ENCODE results near the gene TEDC2. TPM values are rescaled to one million over a fixed set of nuclear protein-coding genes. Genes with fewer than 3 reads are reported as not detected.

Gene TEDC2
- total and polyA plus RNA-seq, 3 experiments from 2014 or later = 0.56 to 34.2 (median 32.1) TPM

DNA sequence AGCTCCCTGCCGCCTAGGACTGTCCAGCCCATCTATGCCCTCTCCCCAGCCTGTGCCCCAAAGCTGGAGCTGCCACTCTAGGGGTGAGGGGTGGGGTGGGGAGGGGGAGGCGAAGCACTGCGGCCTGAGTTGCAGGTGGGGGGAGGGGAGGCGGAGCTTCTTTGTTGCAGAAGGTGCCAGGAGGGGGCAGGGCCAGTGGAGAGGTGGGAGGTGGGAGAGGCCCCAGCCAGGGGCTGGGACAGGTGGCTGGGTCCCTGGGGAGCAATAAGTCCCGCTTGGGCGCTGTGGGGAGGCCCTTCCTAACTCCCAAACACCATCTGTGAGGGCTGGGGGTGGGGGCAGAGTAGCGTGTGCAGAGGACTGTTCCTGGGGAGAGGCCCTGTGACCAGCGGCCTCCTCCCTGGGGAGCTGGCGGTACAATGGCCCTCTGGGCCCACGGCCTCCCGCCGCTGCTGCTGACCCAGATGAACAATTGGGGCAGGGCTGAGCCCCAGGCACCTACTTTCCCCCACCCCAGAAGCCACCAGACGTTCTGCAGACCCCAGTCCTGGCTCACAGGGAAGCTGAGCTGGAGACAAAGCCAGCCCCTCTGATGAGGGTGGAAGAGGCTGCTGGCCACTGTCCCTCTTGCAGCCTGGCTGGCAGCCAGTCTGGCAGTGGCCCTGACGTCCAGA is 9.0 kb downstream of the TEDC2 start:
- Mint-ChIP-seq H3K36me3 (no peaks in the 10 kb centered on the region), H3K4me1 (peaks cover 3 to 22% (median 8%) of the 10 kb centered on the region in 3 donors), H3K9me3 (no peaks in the 10 kb centered on the region), H3K27ac (no peak overlapping the region), H3K4me3 (peak overlapping the region in 6 of 7 donors; percentile 15 to 53 (median 28)), H3K27me3 (peaks cover 25 to 34% of the 10 kb centered on the region in 2 donors)
- CTCF ChIA-PET = interaction anchor here (1.1 kb wide), 1 partner anchor 39 kb away, joined by 4 read pairs; the partner anchor contains the start of gene CCNF
- POLR2A ChIA-PET = interaction anchor here (0.5 kb wide), 1 partner anchor 135 kb away, joined by 3 read pairs; no protein-coding TSS in a partner anchor
- Histone ChIP-seq H3K27me3 (ENCODE audit: insufficient read depth, low read length, poor library complexity, severe bottlenecking) (peaks cover 36% of the 10 kb centered on the region), H3K4me1 (ENCODE audit: insufficient read depth, low read length) (peaks cover 12% of the 10 kb centered on the region), H3K4me3 (ENCODE audit: low read length) (no peak overlapping the region), H3K9me3 (ENCODE audit: low read length) (no peaks in the 10 kb centered on the region), H3K27ac (ENCODE audit: low read depth, low read length) (no peak overlapping the region), H3K36me3 (ENCODE audit: insufficient read depth, low read length) (no peaks in the 10 kb centered on the region)
- DNase-seq = no peak

DNA sequence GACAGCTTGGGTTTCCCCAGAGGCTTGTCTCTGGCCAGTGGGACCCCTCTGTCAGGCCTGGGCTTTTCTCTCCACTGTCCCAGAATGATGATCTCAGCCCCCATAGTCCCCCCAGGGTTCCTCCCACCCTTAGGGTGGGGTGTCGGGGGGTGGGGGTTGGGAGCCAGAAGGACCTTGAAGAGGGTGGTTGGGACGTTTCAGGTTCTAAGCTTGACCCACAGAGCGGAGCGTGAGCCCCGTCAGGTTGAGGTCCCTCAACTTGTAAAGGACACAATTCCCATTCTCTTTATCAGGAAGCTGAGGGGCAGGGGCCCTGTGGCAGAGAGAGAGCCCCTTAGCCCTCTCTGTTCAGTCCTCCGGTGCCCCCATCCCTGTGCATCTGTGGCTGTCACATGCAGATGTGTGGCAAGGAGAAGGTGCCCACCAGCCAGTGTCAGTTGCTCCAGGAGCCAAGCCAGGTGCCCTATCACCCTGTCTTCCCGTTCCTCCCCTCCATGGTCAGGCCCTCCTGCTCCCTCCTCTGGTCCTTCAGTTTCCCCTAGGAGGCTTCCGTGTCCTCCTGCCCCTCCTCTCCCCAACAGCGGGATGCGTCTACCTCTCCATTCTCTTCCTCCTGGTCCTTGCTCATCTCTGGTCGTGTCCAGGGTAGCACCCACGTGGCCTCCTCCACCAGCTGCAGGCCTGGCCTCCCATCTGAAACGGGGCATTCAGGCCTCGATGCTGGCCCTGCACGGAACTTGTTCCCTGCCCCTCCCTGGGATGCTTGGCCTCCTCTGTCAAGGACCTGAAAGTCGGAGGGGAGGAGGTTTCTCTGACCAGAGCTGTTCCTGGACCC is 9.7 kb downstream of the TEDC2 start:
- H3K9me3 Mint-ChIP-seq = no peaks in the 10 kb centered on the region
- no peak overlapping the region for H3K27ac ChIP-seq (ENCODE audit: low read depth, low read length)

DNA sequence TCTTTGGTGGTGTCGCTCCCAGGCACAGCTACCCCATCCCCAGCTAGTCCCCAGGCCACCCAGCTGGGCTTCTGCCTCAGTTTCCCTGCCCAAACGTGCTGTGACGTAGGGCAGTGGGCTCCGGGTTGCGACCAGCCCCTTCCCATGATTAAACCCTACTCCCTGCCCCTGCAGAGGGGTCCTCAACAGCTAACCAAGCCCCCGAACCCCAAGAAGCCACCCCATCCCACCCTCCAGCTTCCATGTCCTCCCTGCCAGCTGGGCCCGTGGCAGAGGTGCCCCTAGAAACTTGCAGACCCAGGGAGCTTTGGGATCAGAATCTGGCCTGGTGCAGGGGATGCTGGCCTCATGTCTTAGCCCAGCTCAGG is 10.3 kb downstream of the TEDC2 start:
- Mint-ChIP-seq H3K4me1 (peaks cover 3 to 22% (median 8%) of the 10 kb centered on the region in 3 donors), H3K9me3 (no peaks in the 10 kb centered on the region), H3K27me3 (peaks cover 25 to 34% of the 10 kb centered on the region in 2 donors), H3K4me3 (peak overlapping the region in 2 of 7 donors; percentile 22 to 51), H3K27ac (no peak overlapping the region), H3K36me3 (no peaks in the 10 kb centered on the region)
- H3K4me3 ChIP-seq (ENCODE audit: low read length) = no peak overlapping the region
- DNase-seq = no peak
- peaks cover 12% of the 10 kb centered on the region for H3K4me1 ChIP-seq (ENCODE audit: insufficient read depth, low read length)
- H3K27ac ChIP-seq (ENCODE audit: low read depth, low read length) = no peak overlapping the region
- ChIA-PET POLR2A (interaction anchor here (1.1 kb wide), 1 partner anchor 10 kb away, joined by 3 read pairs; the partner anchor contains the start of gene TEDC2), CTCF (no interaction called here)
- H3K27me3 ChIP-seq (ENCODE audit: insufficient read depth, low read length, poor library complexity, severe bottlenecking) = peaks cover 36% of the 10 kb centered on the region
- no peaks in the 10 kb centered on the region for H3K9me3 ChIP-seq (ENCODE audit: low read length)
- no peaks in the 10 kb centered on the region for H3K36me3 ChIP-seq (ENCODE audit: insufficient read depth, low read length)

More for the DNA sequence above, 9.7 kb downstream of the TEDC2 start:
- Mint-ChIP-seq H3K27ac (no peak overlapping the region), H3K4me3 (peak overlapping the region in 2 of 7 donors; percentile 4 to 20), H3K27me3 (peaks cover 25 to 34% of the 10 kb centered on the region in 2 donors), H3K4me1 (peaks cover 3 to 22% (median 8%) of the 10 kb centered on the region in 3 donors), H3K36me3 (no peaks in the 10 kb centered on the region)
- no peaks in the 10 kb centered on the region for H3K9me3 ChIP-seq (ENCODE audit: low read length)
- H3K36me3 ChIP-seq (ENCODE audit: insufficient read depth, low read length) = no peaks in the 10 kb centered on the region
- H3K4me3 ChIP-seq (ENCODE audit: low read length) = no peak overlapping the region
- ChIA-PET CTCF (interaction anchor here (1.1 kb wide), 1 partner anchor 40 kb away, joined by 4 read pairs; the partner anchor contains the start of gene CCNF), POLR2A (interaction anchor here (1.1 kb wide), 1 partner anchor 10 kb away, joined by 3 read pairs; the partner anchor contains the start of gene TEDC2)
- no peak for DNase-seq
- H3K27me3 ChIP-seq (ENCODE audit: insufficient read depth, low read length, poor library complexity, severe bottlenecking) = peaks cover 36% of the 10 kb centered on the region
- peaks cover 12% of the 10 kb centered on the region for H3K4me1 ChIP-seq (ENCODE audit: insufficient read depth, low read length)

DNA sequence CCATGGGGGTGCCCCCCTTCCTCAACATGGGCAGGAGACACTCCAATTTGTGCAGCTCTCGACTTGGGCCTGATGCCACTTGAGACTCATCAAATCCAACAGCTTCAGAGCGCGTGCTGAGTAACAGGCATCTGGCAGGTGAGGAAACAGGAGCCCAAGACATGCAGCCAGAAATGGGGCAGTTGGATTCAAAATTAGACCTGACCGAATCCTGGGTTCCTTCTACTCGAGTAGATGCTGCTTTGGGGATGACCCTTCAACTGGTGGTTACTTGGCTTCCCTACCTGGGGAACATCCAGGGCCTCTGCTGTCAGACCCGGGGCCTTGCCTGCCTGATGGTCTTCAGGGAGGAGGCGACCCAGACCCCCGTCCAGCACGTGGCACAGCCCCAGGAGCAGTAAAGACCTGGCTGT is 10.7 kb downstream of the TEDC2 start:
- H3K9me3 Mint-ChIP-seq = no peaks in the 10 kb centered on the region
- Histone ChIP-seq H3K9me3 (ENCODE audit: low read length) (no peaks in the 10 kb centered on the region), H3K27ac (ENCODE audit: low read depth, low read length) (no peak overlapping the region), H3K4me3 (ENCODE audit: low read length) (no peak overlapping the region), H3K36me3 (ENCODE audit: insufficient read depth, low read length) (no peaks in the 10 kb centered on the region), H3K27me3 (ENCODE audit: insufficient read depth, low read length, poor library complexity, severe bottlenecking) (peaks cover 36% of the 10 kb centered on the region), H3K4me1 (ENCODE audit: insufficient read depth, low read length) (peaks cover 12% of the 10 kb centered on the region)
- no peak overlapping the region for H3K27ac Mint-ChIP-seq
- no peaks in the 10 kb centered on the region for H3K36me3 Mint-ChIP-seq
- no peak for DNase-seq
- peaks cover 3 to 22% (median 8%) of the 10 kb centered on the region in 3 donors for H3K4me1 Mint-ChIP-seq
- H3K4me3 Mint-ChIP-seq = peak overlapping the region in 2 of 7 donors; percentile 22 to 51
- peaks cover 25 to 34% of the 10 kb centered on the region in 2 donors for H3K27me3 Mint-ChIP-seq
- ChIA-PET CTCF (no interaction called here), POLR2A (interaction anchor here (1.1 kb wide), 1 partner anchor 11 kb away, joined by 3 read pairs; the partner anchor contains the start of gene TEDC2)

DNA sequence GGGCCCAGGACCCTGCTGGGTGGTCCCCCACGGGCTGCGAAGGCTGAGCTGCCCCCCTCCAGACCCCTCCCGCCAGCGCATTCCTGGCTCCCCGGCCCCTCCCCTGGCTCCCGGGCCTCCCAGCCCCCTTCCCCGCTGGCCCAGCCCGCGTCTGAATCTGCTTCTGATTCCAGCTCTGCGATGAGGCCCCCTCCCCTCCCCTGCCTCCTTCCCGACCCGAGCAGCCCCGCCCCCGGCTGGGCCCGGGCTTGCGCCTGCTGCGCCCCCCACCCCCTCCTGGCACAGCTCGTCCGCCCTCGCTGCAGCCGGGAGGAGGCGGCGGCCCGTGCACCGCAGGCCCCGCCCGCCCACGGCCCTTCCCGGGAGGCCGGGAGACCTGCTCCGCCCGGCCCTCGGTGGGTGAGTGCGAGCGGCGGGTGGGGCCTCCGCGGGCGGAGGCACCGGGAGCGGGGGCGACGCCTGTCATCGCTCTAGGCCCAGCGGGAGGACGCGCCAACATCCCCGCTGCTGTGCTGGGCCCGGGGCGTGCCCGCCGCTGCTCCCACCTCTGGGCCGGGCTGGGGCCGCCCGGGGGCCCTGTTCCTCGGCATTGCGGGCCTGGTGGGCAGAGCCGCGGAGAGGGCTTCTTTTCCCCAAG is 11.2 kb downstream of the TEDC2 start, which contains the start of gene NTN3:
NTN3 (plus strand) TSS at position 282 of the 637 bp plus-strand sequence. CDS start 405 bp downstream, outside the sequence.
- Histone ChIP-seq H3K9me3 (ENCODE audit: low read length) (no peaks in the 10 kb centered on the region), H3K4me1 (ENCODE audit: insufficient read depth, low read length) (peaks cover 17% of the 10 kb centered on the region), H3K27ac (ENCODE audit: low read depth, low read length) (no peak within 1 kb of the TSS), H3K4me3 (ENCODE audit: low read length) (no peak within 1 kb of the TSS), H3K36me3 (ENCODE audit: insufficient read depth, low read length) (no peaks in the 10 kb centered on the region), H3K27me3 (ENCODE audit: insufficient read depth, low read length, poor library complexity, severe bottlenecking) (peaks cover 36% of the 10 kb centered on the region)
- H3K4me3 Mint-ChIP-seq = peak within 1 kb of the TSS in 2 of 7 donors; percentile 22 to 51
- H3K9me3 Mint-ChIP-seq = no peaks in the 10 kb centered on the region
- no peaks in the 10 kb centered on the region for H3K36me3 Mint-ChIP-seq
- CTCF ChIA-PET = no interaction called here
- H3K27me3 Mint-ChIP-seq = peaks cover 25 to 34% of the 10 kb centered on the region in 2 donors
- DNase-seq = no peak
- H3K27ac Mint-ChIP-seq = no peak within 1 kb of the TSS
- H3K4me1 Mint-ChIP-seq = peaks cover 7 to 26% (median 11%) of the 10 kb centered on the region in 3 donors
- POLR2A ChIA-PET = interaction anchor here (0.8 to 1.1 kb wide), 2 partner anchors 11 to 15 kb away, joined by 3 read pairs; partner anchors contain the start of gene TEDC2

DNA sequence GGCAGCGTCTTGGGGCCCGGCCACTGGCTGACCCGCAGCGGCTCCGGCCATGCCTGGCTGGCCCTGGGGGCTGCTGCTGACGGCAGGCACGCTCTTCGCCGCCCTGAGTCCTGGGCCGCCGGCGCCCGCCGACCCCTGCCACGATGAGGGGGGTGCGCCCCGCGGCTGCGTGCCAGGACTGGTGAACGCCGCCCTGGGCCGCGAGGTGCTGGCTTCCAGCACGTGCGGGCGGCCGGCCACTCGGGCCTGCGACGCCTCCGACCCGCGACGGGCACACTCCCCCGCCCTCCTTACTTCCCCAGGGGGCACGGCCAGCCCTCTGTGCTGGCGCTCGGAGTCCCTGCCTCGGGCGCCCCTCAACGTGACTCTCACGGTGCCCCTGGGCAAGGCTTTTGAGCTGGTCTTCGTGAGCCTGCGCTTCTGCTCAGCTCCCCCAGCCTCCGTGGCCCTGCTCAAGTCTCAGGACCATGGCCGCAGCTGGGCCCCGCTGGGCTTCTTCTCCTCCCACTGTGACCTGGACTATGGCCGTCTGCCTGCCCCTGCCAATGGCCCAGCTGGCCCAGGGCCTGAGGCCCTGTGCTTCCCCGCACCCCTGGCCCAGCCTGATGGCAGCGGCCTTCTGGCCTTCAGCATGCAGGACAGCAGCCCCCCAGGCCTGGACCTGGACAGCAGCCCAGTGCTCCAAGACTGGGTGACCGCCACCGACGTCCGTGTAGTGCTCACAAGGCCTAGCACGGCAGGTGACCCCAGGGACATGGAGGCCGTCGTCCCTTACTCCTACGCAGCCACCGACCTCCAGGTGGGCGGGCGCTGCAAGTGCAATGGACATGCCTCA is 12.0 kb downstream of the TEDC2 start:
- Histone ChIP-seq H3K36me3 (ENCODE audit: insufficient read depth, low read length) (no peaks in the 10 kb centered on the region), H3K27me3 (ENCODE audit: insufficient read depth, low read length, poor library complexity, severe bottlenecking) (peaks cover 36% of the 10 kb centered on the region), H3K27ac (ENCODE audit: low read depth, low read length) (no peak overlapping the region), H3K4me3 (ENCODE audit: low read length) (no peak overlapping the region), H3K9me3 (ENCODE audit: low read length) (no peaks in the 10 kb centered on the region), H3K4me1 (ENCODE audit: insufficient read depth, low read length) (peaks cover 19% of the 10 kb centered on the region)
- no peaks in the 10 kb centered on the region for H3K36me3 Mint-ChIP-seq
- POLR2A ChIA-PET = interaction anchor here (0.5 to 0.8 kb wide), 2 partner anchors 16 to 17 kb away, joined by 3 to 7 read pairs; no protein-coding TSS in a partner anchor
- H3K4me3 Mint-ChIP-seq = peak overlapping the region in 1 of 7 donors; percentile 23
- no peaks in the 10 kb centered on the region for H3K9me3 Mint-ChIP-seq
- no peak overlapping the region for H3K27ac Mint-ChIP-seq
- H3K4me1 Mint-ChIP-seq = peaks cover 15 to 34% (median 17%) of the 10 kb centered on the region in 3 donors
- H3K27me3 Mint-ChIP-seq = peaks cover 21 to 31% of the 10 kb centered on the region in 2 donors
- DNase-seq = no peak
- CTCF ChIA-PET = no interaction called here

DNA sequence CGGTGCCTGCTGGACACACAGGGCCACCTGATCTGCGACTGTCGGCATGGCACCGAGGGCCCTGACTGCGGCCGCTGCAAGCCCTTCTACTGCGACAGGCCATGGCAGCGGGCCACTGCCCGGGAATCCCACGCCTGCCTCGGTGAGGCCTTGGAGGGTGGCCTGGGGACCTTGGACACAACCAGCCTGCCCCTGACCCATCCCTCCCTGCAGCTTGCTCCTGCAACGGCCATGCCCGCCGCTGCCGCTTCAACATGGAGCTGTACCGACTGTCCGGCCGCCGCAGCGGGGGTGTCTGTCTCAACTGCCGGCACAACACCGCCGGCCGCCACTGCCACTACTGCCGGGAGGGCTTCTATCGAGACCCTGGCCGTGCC is 12.6 kb downstream of the TEDC2 start:
- DNase-seq = no peak

More for the DNA sequence above, 12.6 kb downstream of the TEDC2 start:
- Histone ChIP-seq H3K4me1 (ENCODE audit: insufficient read depth, low read length) (peaks cover 19% of the 10 kb centered on the region), H3K27ac (ENCODE audit: low read depth, low read length) (no peak overlapping the region), H3K27me3 (ENCODE audit: insufficient read depth, low read length, poor library complexity, severe bottlenecking) (peaks cover 36% of the 10 kb centered on the region), H3K36me3 (ENCODE audit: insufficient read depth, low read length) (no peaks in the 10 kb centered on the region), H3K9me3 (ENCODE audit: low read length) (no peaks in the 10 kb centered on the region), H3K4me3 (ENCODE audit: low read length) (no peak overlapping the region)
- peak overlapping the region in 1 of 8 donors; percentile 62 for H3K27ac Mint-ChIP-seq
- H3K36me3 Mint-ChIP-seq = no peaks in the 10 kb centered on the region
- peak overlapping the region in 3 of 7 donors; percentile 23 to 79 (median 67) for H3K4me3 Mint-ChIP-seq
- CTCF ChIA-PET = no interaction called here
- peaks cover 20 to 25% of the 10 kb centered on the region in 2 donors for H3K27me3 Mint-ChIP-seq
- H3K9me3 Mint-ChIP-seq = no peaks in the 10 kb centered on the region
- POLR2A ChIA-PET = interaction anchor here (0.5 kb wide), 1 partner anchor 17 kb away, joined by 7 read pairs; no protein-coding TSS in a partner anchor
- peaks cover 17 to 36% (median 18%) of the 10 kb centered on the region in 3 donors for H3K4me1 Mint-ChIP-seq
